A549 (cell line): ENCODE measurements around the gene TSHZ3. TPM values are rescaled to one million over a fixed set of nuclear protein-coding genes. Genes with fewer than 3 reads are reported as not detected.

Source experiments
- ATAC-seq, 2 experiments: fragments of 200-7000 bp in 1 of 2; fragments of >200 bp in 1 of 2; cut with Nextera tagmentation in 1 of 2; cut with Tn5 transposase in 1 of 2; 3 replicates each; pipeline versions ENCODE4 v1.8.0 to v1.9.1; 2018 to 2020; ENCODE audit warnings: mild to moderate bottlenecking in 1 of 2, moderate library complexity in 1 of 2
- CTCF ChIA-PET: fragments of 300-600 bp; sonication (Branson Sonifier 250); formaldehyde crosslinking; extraction: SDS; loops from one replicate; lab custom pipeline; 2021; ENCODE audit warnings: antibody characterized with exemption, inconsistent platforms; lab: Yijun Ruan, JAX
- POLR2A ChIA-PET: fragments of 350-600 bp; formaldehyde crosslinking; extraction: SDS; loops from one replicate; lab custom pipeline; 2021; ENCODE audit warnings: antibody characterized with exemption, inconsistent platforms; lab: Yijun Ruan, JAX
- DNase-seq, 2 experiments: peaks; one replicate each; pipeline versions ENCODE4 v3.0.0 to v3.0.0-alpha.2; 2011 to 2016; ENCODE audit warnings: low read depth in 1 of 2, low spot score in 1 of 2
- FAIRE-seq: peaks from 2 replicates; lab custom pipeline; 2011; peaks lifted over from hg19 to GRCh38; lab: Jason Lieb, UNC
- H3K27ac ChIP-seq, 2 experiments: fragments of >200 bp; sonication (Bioruptor Twin); formaldehyde crosslinking; 3 replicates each; pipeline ENCODE4 v1.5.1; 2016 to 2017
- H3K4me1 ChIP-seq: fragments of >200 bp; sonication (Bioruptor Twin); formaldehyde crosslinking; 3 replicates; pipeline ENCODE4 v1.6.1; 2016
- H3K4me2 ChIP-seq: fragments of >200 bp; sonication (Bioruptor Twin); formaldehyde crosslinking; 3 replicates; pipeline ENCODE4 v1.6.1; 2016
- H3K4me3 ChIP-seq: fragments of >200 bp; sonication (Bioruptor Twin); formaldehyde crosslinking; 3 replicates; pipeline ENCODE4 v1.5.1; 2016
- H3K9me3 ChIP-seq: fragments of >200 bp; sonication (Bioruptor Twin); formaldehyde crosslinking; 3 replicates; pipeline ENCODE4 v1.6.1; 2016
- ATOH8 ChIP-seq: fragments of 250-450 bp; sonication (Bioruptor Pico); IDR thresholded peaks from 2 replicates; pipeline ENCODE4 v1.5.0; 2020; ENCODE audit warnings: low read depth, mild to moderate bottlenecking, moderate library complexity
- BCL3 ChIP-seq: fragments of >200 bp; sonication (Bioruptor Twin); formaldehyde crosslinking; IDR thresholded peaks from 3 replicates; pipeline ENCODE4 v1.6.1; 2016
- BHLHE40 ChIP-seq: IDR thresholded peaks from 2 replicates; pipeline ENCODE4 v1.6.1; 2012; ENCODE audit warnings: low read depth, low read length, inconsistent platforms
- CBX8 ChIP-seq: fragments of 200-600 bp; sonication (generic); IDR thresholded peaks from 2 replicates; pipeline ENCODE4 v1.6.1; 2016
- E2F6 ChIP-seq: IDR thresholded peaks from 2 replicates; pipeline ENCODE4 v1.6.1; 2012; ENCODE audit warnings: low read depth, borderline replicate concordance
- ESRRA ChIP-seq: fragments of 150-350 bp; IDR thresholded peaks from 2 replicates; pipeline ENCODE4 v1.6.1; 2014; ENCODE audit warnings: mild to moderate bottlenecking, low read length, borderline replicate concordance
- FOSB ChIP-seq: fragments of 250-450 bp; sonication (Bioruptor Pico); IDR thresholded peaks from 2 replicates; pipeline ENCODE4 v1.5.0; 2020; ENCODE audit warnings: mild to moderate bottlenecking, moderate library complexity
- FOXS1 ChIP-seq: fragments of 250-450 bp; sonication (Bioruptor Pico); IDR thresholded peaks from 2 replicates; pipeline ENCODE4 v1.5.0; 2020; ENCODE audit warnings: mild to moderate bottlenecking, moderate library complexity
- HDAC2 ChIP-seq: fragments of 200-600 bp; sonication (generic); IDR thresholded peaks from 2 replicates; pipeline ENCODE4 v1.6.1; 2016
- HOXB5 ChIP-seq: fragments of 250-450 bp; sonication (Bioruptor Pico); IDR thresholded peaks from 2 replicates; pipeline ENCODE4 v1.5.0; 2020; ENCODE audit warnings: mild to moderate bottlenecking, moderate library complexity
- JUN ChIP-seq, 2 experiments: fragments of >200 bp; sonication (Bioruptor Twin); formaldehyde crosslinking; IDR thresholded peaks; 2 replicates in 1 of 2; 3 replicates in 1 of 2; pipeline ENCODE4 v1.6.1; 2016 to 2017
- JUNB ChIP-seq: fragments of >200 bp; sonication (Bioruptor Twin); formaldehyde crosslinking; IDR thresholded peaks from 2 replicates; pipeline ENCODE4 v1.6.1; 2016
- KDM5A ChIP-seq: fragments of 200-600 bp; sonication (generic); IDR thresholded peaks from 2 replicates; pipeline ENCODE4 v1.6.1; 2016; ENCODE audit warnings: antibody characterized with exemption, mild to moderate bottlenecking
- MAFK ChIP-seq: fragments of 450-650 bp; IDR thresholded peaks from 2 replicates; pipeline ENCODE4 v1.6.1; 2014; ENCODE audit not compliant: partially characterized antibody
- MAX ChIP-seq: IDR thresholded peaks from 2 replicates; pipeline ENCODE4 v1.6.1; 2012
- MAZ ChIP-seq: fragments of 150-350 bp; IDR thresholded peaks from 2 replicates; pipeline ENCODE4 v1.6.1; 2014; ENCODE audit warnings: antibody characterized with exemption, low read depth, low read length, borderline replicate concordance
- NFE2L2 ChIP-seq: fragments of 150-350 bp; conservative IDR thresholded peaks from 2 replicates; pipeline ENCODE4 v1.6.1; 2014; ENCODE audit warnings: low read length
- NPAS2 ChIP-seq: fragments of 250-450 bp; sonication (Bioruptor Pico); IDR thresholded peaks from 2 replicates; pipeline ENCODE4 v1.8.0; 2022; ENCODE audit warnings: mild to moderate bottlenecking, moderate library complexity, borderline replicate concordance
- PHF8 ChIP-seq: fragments of 200-600 bp; sonication (generic); IDR thresholded peaks from 2 replicates; pipeline ENCODE4 v1.6.1; 2016; ENCODE audit warnings: low read depth, mild to moderate bottlenecking, antibody characterized with exemption, moderate library complexity, borderline replicate concordance
- POLR2A ChIP-seq: IDR thresholded peaks from 2 replicates; pipeline ENCODE4 v1.6.1; 2012; ENCODE audit warnings: mild to moderate bottlenecking, low read length
- RAD21 ChIP-seq, 2 experiments: fragments of >200 bp in 1 of 2; sonication (Bioruptor Twin) in 1 of 2; formaldehyde crosslinking in 1 of 2; IDR thresholded peaks in 1 of 2; conservative IDR thresholded peaks in 1 of 2; 2 replicates in 1 of 2; 3 replicates in 1 of 2; pipeline ENCODE4 v1.6.1; 2012 to 2018; ENCODE audit warnings: inconsistent platforms in 1 of 2
- RARB ChIP-seq: fragments of 250-450 bp; sonication (Bioruptor Pico); IDR thresholded peaks from 2 replicates; pipeline ENCODE4 v1.8.0; 2021; ENCODE audit warnings: mild to moderate bottlenecking, moderate library complexity
- RFX5 ChIP-seq: fragments of 450-650 bp; IDR thresholded peaks from 2 replicates; pipeline ENCODE4 v1.7.1; 2014; ENCODE audit warnings: antibody characterized with exemption, mild to moderate bottlenecking, moderate library complexity
- SREBF2 ChIP-seq: fragments of 450-650 bp; IDR thresholded peaks from 2 replicates; pipeline ENCODE4 v1.6.1; 2014; ENCODE audit warnings: mild to moderate bottlenecking, moderate library complexity
- TP53 ChIP-seq: fragments of 250-450 bp; sonication (Bioruptor Pico); IDR thresholded peaks from 2 replicates; pipeline ENCODE4 v1.5.0; 2021; ENCODE audit warnings: mild to moderate bottlenecking, moderate library complexity
- ZNF302 ChIP-seq: fragments of 250-450 bp; sonication (Bioruptor Pico); IDR thresholded peaks from 2 replicates; pipeline ENCODE4 v1.9.0; 2021; ENCODE audit warnings: inconsistent platforms, mild to moderate bottlenecking, moderate library complexity
- ZSCAN20 ChIP-seq: fragments of 250-450 bp; sonication (Bioruptor Pico); IDR thresholded peaks from 2 replicates; pipeline ENCODE4 v1.8.0; 2022; ENCODE audit warnings: mild to moderate bottlenecking, moderate library complexity
- WGBS: methylation state at CpG from one replicate; pipeline ENCODE4 v1.1.6; 2017; ENCODE audit errors: missing lambda C conversion rate; 5-methylcytosine and 5-hydroxymethylcytosine counted together
- polyA plus RNA-seq, 4 experiments: library from polyadenylated mRNA; depleted of rRNA in 3 of 4; stranded (reverse); fragments of >200 nt; fragmentation: RNase III in 1 of 4; extraction: RNeasy Plus Mini Kit Qiagen cat#74134 plus additional on column Dnase treatment in 1 of 4; gene quantifications; 2 replicates in 3 of 4; 3 replicates in 1 of 4; pipeline ENCODE4 v1.2.3, GENCODE V29; 2011 to 2017
- TF ChIP-seq, protein P1 (sequence below): fragments of 150-350 bp; IDR thresholded peaks from 2 replicates; pipeline ENCODE4 v1.6.1; 2014; ENCODE audit warnings: low read depth, mild to moderate bottlenecking, low read length
- TF ChIP-seq, protein P2 (sequence below): fragments of >200 bp; sonication (Bioruptor Twin); formaldehyde crosslinking; IDR thresholded peaks from 2 replicates; pipeline ENCODE4 v1.6.1; 2016

Gene TSHZ3
- polyA plus RNA-seq, 2 of the 4 experiments (the other 2 are of a cell fraction): 0.92 to 2.0 TPM

- POLR2A ChIA-PET: no interaction called here
- FAIRE-seq: no peak
- no peaks in the 10 kb centered on the region for H3K9me3 ChIP-seq
- WGBS: 43% methylated on average over 7 of the region's 7 CpGs
- CTCF ChIA-PET: interaction anchor here (1.3 to 2.3 kb wide), 3 partner anchors 12 to 668 kb away, joined by 4 to 9 read pairs (median 5); no protein-coding TSS in a partner anchor
- ATAC-seq: no peak
- H3K4me3 ChIP-seq: no peak overlapping the region
- no peak overlapping the region for H3K4me2 ChIP-seq
- H3K4me1 ChIP-seq: 0 out of 3 replicates have a peak, but pooled peaks cover 6% of the 10 kb centered on the region
- TF ChIP-seq, protein P1, sequence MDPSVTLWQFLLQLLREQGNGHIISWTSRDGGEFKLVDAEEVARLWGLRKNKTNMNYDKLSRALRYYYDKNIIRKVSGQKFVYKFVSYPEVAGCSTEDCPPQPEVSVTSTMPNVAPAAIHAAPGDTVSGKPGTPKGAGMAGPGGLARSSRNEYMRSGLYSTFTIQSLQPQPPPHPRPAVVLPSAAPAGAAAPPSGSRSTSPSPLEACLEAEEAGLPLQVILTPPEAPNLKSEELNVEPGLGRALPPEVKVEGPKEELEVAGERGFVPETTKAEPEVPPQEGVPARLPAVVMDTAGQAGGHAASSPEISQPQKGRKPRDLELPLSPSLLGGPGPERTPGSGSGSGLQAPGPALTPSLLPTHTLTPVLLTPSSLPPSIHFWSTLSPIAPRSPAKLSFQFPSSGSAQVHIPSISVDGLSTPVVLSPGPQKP: no peak
- TF ChIP-seq, protein P2, sequence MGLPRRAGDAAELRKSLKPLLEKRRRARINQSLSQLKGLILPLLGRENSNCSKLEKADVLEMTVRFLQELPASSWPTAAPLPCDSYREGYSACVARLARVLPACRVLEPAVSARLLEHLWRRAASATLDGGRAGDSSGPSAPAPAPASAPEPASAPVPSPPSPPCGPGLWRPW: no peak
- TF ChIP-seq HOXB5 (CRISPR knock-in tag): no peak
- no peak for TF ChIP-seq E2F6
- no peak for TF ChIP-seq RAD21 (conservative IDR thresholded peaks at IDR 0.05 in 1 of 2, IDR thresholded peaks at IDR 0.05 in 1 of 2)
- TF ChIP-seq RFX5: no peak
- TF ChIP-seq MAFK: no peak
- no peak for TF ChIP-seq POLR2A
- TF ChIP-seq NPAS2: no peak
- TF ChIP-seq HDAC2: no peak
- TF ChIP-seq, all 56 proteins: peak for 0
- no peak overlapping the region for H3K27ac ChIP-seq
- DNase-seq: no peak
These were observed 15.0 kb downstream of the TSHZ3 start for GRCh38 chr19:31334101-31334848.

DNA sequence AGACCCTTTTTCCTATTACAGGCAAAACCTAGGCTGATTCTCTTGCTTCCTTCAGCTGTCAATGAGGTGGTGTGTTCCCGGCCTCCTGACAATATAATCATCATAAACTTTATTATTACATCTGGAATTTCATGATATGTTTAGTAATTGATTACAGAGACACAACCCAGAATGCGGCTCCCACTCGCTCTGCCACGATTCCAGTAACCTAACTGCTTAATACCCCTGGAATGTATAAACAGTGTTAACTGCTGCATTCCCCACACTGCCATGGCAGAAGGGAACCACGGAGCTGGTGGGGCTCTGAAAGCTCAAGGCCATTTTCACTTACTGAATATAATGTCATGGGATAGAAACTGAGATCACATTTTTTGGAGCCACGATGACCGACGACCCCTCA lies 17.1 kb downstream of the TSHZ3 start:
- H3K4me1 ChIP-seq: 0 out of 3 replicates have a peak, but pooled peaks cover 6% of the 10 kb centered on the region
- H3K4me3 ChIP-seq: no peak overlapping the region
- FAIRE-seq (no peak), DNase-seq (no peak), ATAC-seq (no peak)
- no peaks in the 10 kb centered on the region for H3K9me3 ChIP-seq
- ChIA-PET CTCF (interaction anchor here (0.7 to 2.2 kb wide), 3 partner anchors 12 to 666 kb away, joined by 3 to 5 read pairs (median 4); no protein-coding TSS in a partner anchor), POLR2A (no interaction called here)
- 51% methylated on average over 8 of the region's 8 CpGs for WGBS
- H3K27ac ChIP-seq: no peak overlapping the region
- H3K4me2 ChIP-seq: no peak overlapping the region
- TF ChIP-seq PHF8: no peak
- TF ChIP-seq NFE2L2: no peak
- no peak for TF ChIP-seq FOXS1 (CRISPR knock-in tag)
- TF ChIP-seq JUNB: no peak
- no peak for TF ChIP-seq MAFK
- no peak for TF ChIP-seq TP53 (CRISPR knock-in tag)
- TF ChIP-seq ZNF302 (CRISPR knock-in tag): no peak
- TF ChIP-seq ESRRA: no peak
- TF ChIP-seq BHLHE40: no peak

GRCh38 chr19:31331536-31331935 lies 17.7 kb downstream of the TSHZ3 start:
- DNase-seq (no peak), FAIRE-seq (no peak), ATAC-seq (no peak)
- no peaks in the 10 kb centered on the region for H3K9me3 ChIP-seq
- ChIA-PET POLR2A (no interaction called here), CTCF (interaction anchor here (1.2 to 2.4 kb wide), 3 partner anchors 12 to 277 kb away, joined by 3 to 7 read pairs (median 4); no protein-coding TSS in a partner anchor)
- H3K4me1 ChIP-seq: 0 out of 3 replicates have a peak, but pooled peaks cover 6% of the 10 kb centered on the region
- no peak for TF ChIP-seq JUNB
- no peak for TF ChIP-seq MAZ
- TF ChIP-seq ZSCAN20: no peak
- TF ChIP-seq KDM5A: no peak
- no peak for TF ChIP-seq HDAC2
- no peak for TF ChIP-seq ATOH8
- TF ChIP-seq RFX5: no peak
- TF ChIP-seq CBX8: no peak
- TF ChIP-seq RARB (CRISPR knock-in tag): no peak
- no peak for TF ChIP-seq SREBF2
- no peak for TF ChIP-seq NPAS2
- no peak for TF ChIP-seq BCL3
- TF ChIP-seq MAX: no peak
- TF ChIP-seq JUN (IDR thresholded peaks at IDR 0.05): no peak
- TF ChIP-seq FOSB: no peak
- no peak overlapping the region for H3K27ac ChIP-seq
- WGBS: 36% methylated on average over 11 of the region's 11 CpGs
- no peak overlapping the region for H3K4me3 ChIP-seq
- H3K4me2 ChIP-seq: no peak overlapping the region
